GM23338 (cell line): Measurements from ENCODE around the gene THBS3. TPM values are rescaled to one million over a fixed set of nuclear protein-coding genes. Genes with fewer than 3 reads are reported as not detected.
"Not testable (repeated sequence)": the region's sequence is repeated elsewhere in the genome, so short reads cannot be mapped to it uniquely, and the experiment has no call there.

Experiments used
- ATAC-seq: fragments of 200-7000 bp; cut with Tn5 transposase; 3 replicates; pipeline ENCODE4 v1.9.1; 2020
- DNase-seq: peaks from one replicate; pipeline ENCODE4 v3.0.0-alpha.2; 2015; ENCODE audit warnings: low spot score
- H2AFZ ChIP-seq: fragments of 200-600 bp; sonication (generic); 2 replicates; pipeline ENCODE4 v1.8.0; 2016; ENCODE audit warnings: antibody characterized with exemption, mild to moderate bottlenecking, moderate library complexity
- H3F3A ChIP-seq: fragments of 200-600 bp; sonication (generic); replicated peaks from 2 replicates; pipeline ENCODE4 v1.8.0; 2017; ENCODE audit warnings: antibody characterized with exemption, mixed run types, low read depth
- H3K27ac ChIP-seq: fragments of 200-600 bp; sonication (generic); 2 replicates; pipeline ENCODE4 v1.6.1; 2016; ENCODE audit warnings: low read depth
- H3K27me3 ChIP-seq: fragments of 200-600 bp; sonication (generic); 2 replicates; pipeline ENCODE4 v1.8.0; 2016; ENCODE audit warnings: mild to moderate bottlenecking, mixed run types, moderate library complexity; ENCODE audit not compliant: insufficient read depth
- H3K36me3 ChIP-seq: fragments of 200-600 bp; sonication (generic); 2 replicates; pipeline ENCODE4 v1.8.0; 2016; ENCODE audit warnings: mild to moderate bottlenecking; ENCODE audit not compliant: insufficient read depth
- H3K4me1 ChIP-seq: fragments of 200-600 bp; sonication (generic); 2 replicates; pipeline ENCODE4 v1.8.0; 2016; ENCODE audit warnings: mild to moderate bottlenecking, moderate library complexity; ENCODE audit not compliant: insufficient read depth
- H3K4me2 ChIP-seq: fragments of 200-600 bp; sonication (generic); 2 replicates; pipeline ENCODE4 v1.7.1; 2017; ENCODE audit warnings: mixed run types
- H3K4me3 ChIP-seq: fragments of 200-600 bp; sonication (generic); 2 replicates; pipeline ENCODE4 v1.6.1; 2016; ENCODE audit warnings: mixed run types
- H3K79me2 ChIP-seq: fragments of 200-600 bp; sonication (generic); replicated peaks from 2 replicates; pipeline ENCODE4 v1.8.0; 2017; ENCODE audit warnings: mild to moderate bottlenecking; ENCODE audit not compliant: insufficient read depth
- H3K9me2 ChIP-seq: fragments of 200-600 bp; sonication (generic); 2 replicates; pipeline ENCODE4 v1.8.0; 2017; ENCODE audit not compliant: insufficient read depth
- H4K20me1 ChIP-seq: fragments of 200-600 bp; sonication (generic); replicated peaks from 2 replicates; pipeline ENCODE4 v1.8.0; 2017; ENCODE audit warnings: mild to moderate bottlenecking; ENCODE audit not compliant: insufficient read depth
- H3K27ac Mint-ChIP-seq: 2 replicates; pipeline ENCODE4 v1.8.0; 2020; ENCODE audit warnings: inconsistent platforms, mild to moderate bottlenecking, moderate library complexity, mixed read lengths
- H3K27me3 Mint-ChIP-seq: 3 replicates; pipeline ENCODE4 v1.8.0; 2022; ENCODE audit warnings: low read depth, mild to moderate bottlenecking, moderate library complexity, mixed read lengths, inconsistent platforms; ENCODE audit not compliant: insufficient read depth, poor library complexity
- H3K36me3 Mint-ChIP-seq: 3 replicates; pipeline ENCODE4 v1.8.0; 2021; ENCODE audit warnings: low read depth, mild to moderate bottlenecking, inconsistent platforms, moderate library complexity, mixed read lengths
- H3K4me1 Mint-ChIP-seq: 3 replicates; pipeline ENCODE4 v1.8.0; 2020; ENCODE audit warnings: mild to moderate bottlenecking, inconsistent platforms, mixed read lengths
- H3K4me3 Mint-ChIP-seq: 3 replicates; pipeline ENCODE4 v1.8.0; 2021; ENCODE audit warnings: moderate library complexity, mild to moderate bottlenecking, inconsistent platforms, mixed read lengths
- H3K9me3 Mint-ChIP-seq: 3 replicates; pipeline ENCODE4 v1.8.0; 2020; ENCODE audit warnings: moderate library complexity, mild to moderate bottlenecking, inconsistent platforms, mixed read lengths
- CREB1 ChIP-seq: fragments of 250-450 bp; sonication (Bioruptor Pico); IDR thresholded peaks from 2 replicates; pipeline ENCODE4 v1.5.0; 2020; ENCODE audit warnings: low read depth, mild to moderate bottlenecking, moderate library complexity
- NANOG ChIP-seq: IDR thresholded peaks from 2 replicates; pipeline ENCODE4 v1.6.1; 2016; ENCODE audit warnings: antibody characterized with exemption, borderline replicate concordance
- polyA plus RNA-seq: library from polyadenylated mRNA; unstranded; fragments of >200 nt; fragmentation: Nextera tagmentation; extraction: Ambion mirVana; gene quantifications from 2 replicates; pipeline ENCODE4 v1.2.1, GENCODE V29; 2016
- total RNA-seq: library from RNA; depleted of rRNA; stranded (reverse); fragments of >200 nt; shearing (Covaris generic); gene quantifications from 2 replicates; pipeline ENCODE4 v1.2.3, GENCODE V29; 2014
- TF ChIP-seq, protein P1 (sequence below): IDR thresholded peaks from one replicate; pipeline ENCODE4 v1.6.1; 2018; ENCODE audit warnings: antibody characterized with exemption; ENCODE audit not compliant: unreplicated experiment

The THBS3 gene
- total and polyA plus RNA-seq, 2 experiments from 2014 or later = 1.2 to 4.3 TPM

DNA sequence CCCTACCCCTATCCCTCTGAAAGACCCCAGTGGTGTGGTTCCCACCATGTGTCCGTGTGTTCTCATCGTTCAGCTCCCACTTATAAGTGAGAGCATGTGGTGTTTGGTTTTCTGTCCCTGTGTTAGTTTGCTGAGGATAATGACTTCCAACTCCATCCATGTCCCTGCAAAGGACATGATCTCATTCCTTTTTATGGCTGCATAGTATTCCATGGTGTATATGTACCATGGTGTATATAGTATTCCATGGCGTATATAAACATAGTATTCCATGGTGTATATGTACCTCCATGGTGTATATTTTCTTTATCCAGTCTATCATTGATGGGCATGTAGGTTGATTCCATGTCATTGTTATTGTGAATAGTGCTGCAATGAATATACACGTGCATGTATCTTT, 43.9 kb downstream of the THBS3 start:
- not testable (repeated sequence) for H3K27me3 Mint-ChIP-seq, H3K27me3 ChIP-seq, H3K4me3 ChIP-seq, H3K79me2 ChIP-seq, H2AFZ ChIP-seq, H3K9me2 ChIP-seq, ATAC-seq, H3K36me3 Mint-ChIP-seq, H3K9me3 Mint-ChIP-seq, H4K20me1 ChIP-seq, H3K36me3 ChIP-seq, H3K4me2 ChIP-seq, H3K27ac ChIP-seq, DNase-seq, H3K4me3 Mint-ChIP-seq, H3K27ac Mint-ChIP-seq
- peaks cover 11% of the 10 kb centered on the region for H3K4me1 Mint-ChIP-seq
- peaks cover 19% of the 10 kb centered on the region for H3F3A ChIP-seq
- H3K4me1 ChIP-seq = peaks cover 16% of the 10 kb centered on the region; the same call in 1 of the 2 replicates

DNA sequence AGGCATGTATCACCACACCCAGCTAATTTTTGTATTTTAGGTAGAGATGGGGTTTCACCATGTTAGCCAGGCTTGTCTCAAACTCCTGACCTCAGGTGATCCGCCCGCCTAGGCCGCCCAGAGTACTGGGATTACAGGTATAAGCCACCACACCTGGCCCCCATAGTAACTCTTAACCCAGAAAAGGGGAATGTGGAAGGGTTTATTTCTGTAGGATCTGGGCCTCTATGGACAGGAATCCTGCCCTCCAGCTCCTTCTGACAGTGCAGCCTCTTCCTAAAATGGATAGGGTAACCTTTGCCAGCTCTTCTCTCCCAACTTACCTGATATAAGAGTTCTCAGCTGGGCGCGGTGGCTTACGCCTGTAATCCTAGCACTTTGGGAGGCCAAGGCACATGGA, 45.1 kb downstream of the THBS3 start:
- H3K27me3 ChIP-seq, H4K20me1 ChIP-seq, H2AFZ ChIP-seq, H3K27ac Mint-ChIP-seq, H3K9me3 Mint-ChIP-seq, H3K4me3 Mint-ChIP-seq, H3K27ac ChIP-seq, H3K4me2 ChIP-seq, H3K9me2 ChIP-seq, H3K79me2 ChIP-seq, H3K4me3 ChIP-seq, H3K36me3 ChIP-seq, H3K36me3 Mint-ChIP-seq, H3K27me3 Mint-ChIP-seq, DNase-seq, ATAC-seq: not testable (repeated sequence)
- peaks cover 16% of the 10 kb centered on the region; the same call in 1 of the 2 replicates for H3K4me1 ChIP-seq
- H3K4me1 Mint-ChIP-seq = peaks cover 11% of the 10 kb centered on the region
- peaks cover 10% of the 10 kb centered on the region for H3F3A ChIP-seq

DNA sequence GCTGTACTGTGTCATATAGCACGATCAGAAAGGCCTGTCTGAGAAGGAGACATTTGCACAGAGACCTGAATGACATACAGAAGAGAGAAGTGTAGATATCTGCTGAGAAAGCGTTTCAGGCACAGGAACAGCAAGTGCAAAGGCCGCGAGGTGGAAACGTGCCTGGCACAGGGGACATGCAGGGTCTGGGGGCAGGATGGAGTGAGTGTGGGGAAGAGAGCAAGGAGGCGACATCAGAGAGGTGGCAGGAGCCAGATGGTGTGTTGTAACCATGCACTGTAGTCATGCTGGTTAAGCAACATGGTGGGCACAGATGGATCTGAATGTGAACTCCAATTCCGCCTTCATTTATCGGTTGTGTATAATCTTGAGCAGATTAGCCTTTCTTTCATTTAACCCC, 47.6 kb downstream of the THBS3 start:
- H3K4me1 Mint-ChIP-seq = no peaks in the 10 kb centered on the region
- DNase-seq = no peak
- peaks cover 1% of the 10 kb centered on the region for H3K27me3 Mint-ChIP-seq

More for the DNA sequence above, 47.6 kb downstream of the THBS3 start:
- Mint-ChIP-seq H3K4me3 (no peak overlapping the region), H3K9me3 (peaks cover 5% of the 10 kb centered on the region), H3K36me3 (no peaks in the 10 kb centered on the region), H3K27ac (no peak overlapping the region)
- no peak for ATAC-seq
- no peak overlapping the region for H3K4me3 ChIP-seq
- no peaks in the 10 kb centered on the region for H4K20me1 ChIP-seq
- no peak overlapping the region for H2AFZ ChIP-seq
- H3K27ac ChIP-seq = no peak overlapping the region; the same call in 1 of the 2 replicates
- no peaks in the 10 kb centered on the region for H3K4me1 ChIP-seq
- TF ChIP-seq CREB1 (CRISPR knock-in tag) (no peak), NANOG (no peak)
- TF ChIP-seq, protein P1, sequence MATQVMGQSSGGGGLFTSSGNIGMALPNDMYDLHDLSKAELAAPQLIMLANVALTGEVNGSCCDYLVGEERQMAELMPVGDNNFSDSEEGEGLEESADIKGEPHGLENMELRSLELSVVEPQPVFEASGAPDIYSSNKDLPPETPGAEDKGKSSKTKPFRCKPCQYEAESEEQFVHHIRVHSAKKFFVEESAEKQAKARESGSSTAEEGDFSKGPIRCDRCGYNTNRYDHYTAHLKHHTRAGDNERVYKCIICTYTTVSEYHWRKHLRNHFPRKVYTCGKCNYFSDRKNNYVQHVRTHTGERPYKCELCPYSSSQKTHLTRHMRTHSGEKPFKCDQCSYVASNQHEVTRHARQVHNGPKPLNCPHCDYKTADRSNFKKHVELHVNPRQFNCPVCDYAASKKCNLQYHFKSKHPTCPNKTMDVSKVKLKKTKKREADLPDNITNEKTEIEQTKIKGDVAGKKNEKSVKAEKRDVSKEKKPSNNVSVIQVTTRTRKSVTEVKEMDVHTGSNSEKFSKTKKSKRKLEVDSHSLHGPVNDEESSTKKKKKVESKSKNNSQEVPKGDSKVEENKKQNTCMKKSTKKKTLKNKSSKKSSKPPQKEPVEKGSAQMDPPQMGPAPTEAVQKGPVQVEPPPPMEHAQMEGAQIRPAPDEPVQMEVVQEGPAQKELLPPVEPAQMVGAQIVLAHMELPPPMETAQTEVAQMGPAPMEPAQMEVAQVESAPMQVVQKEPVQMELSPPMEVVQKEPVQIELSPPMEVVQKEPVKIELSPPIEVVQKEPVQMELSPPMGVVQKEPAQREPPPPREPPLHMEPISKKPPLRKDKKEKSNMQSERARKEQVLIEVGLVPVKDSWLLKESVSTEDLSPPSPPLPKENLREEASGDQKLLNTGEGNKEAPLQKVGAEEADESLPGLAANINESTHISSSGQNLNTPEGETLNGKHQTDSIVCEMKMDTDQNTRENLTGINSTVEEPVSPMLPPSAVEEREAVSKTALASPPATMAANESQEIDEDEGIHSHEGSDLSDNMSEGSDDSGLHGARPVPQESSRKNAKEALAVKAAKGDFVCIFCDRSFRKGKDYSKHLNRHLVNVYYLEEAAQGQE = no peak
- no peaks in the 10 kb centered on the region for H3F3A ChIP-seq
- no peak overlapping the region for H3K4me2 ChIP-seq
- no peaks in the 10 kb centered on the region for H3K9me2 ChIP-seq
- H3K36me3 ChIP-seq = no peaks in the 10 kb centered on the region
- H3K79me2 ChIP-seq = no peaks in the 10 kb centered on the region
- no peaks in the 10 kb centered on the region for H3K27me3 ChIP-seq
